ENCODE measurements around the gene CDK15.
"Not testable (repeated sequence)": the region's sequence is repeated elsewhere in the genome, so short reads cannot be mapped to it uniquely, and the experiment has no call there.

The CDK15 gene

GRCh38 chr2:201833781-201834180 lies 27.4 kb downstream of the CDK15 start:
- no peak for DNase-seq

DNA sequence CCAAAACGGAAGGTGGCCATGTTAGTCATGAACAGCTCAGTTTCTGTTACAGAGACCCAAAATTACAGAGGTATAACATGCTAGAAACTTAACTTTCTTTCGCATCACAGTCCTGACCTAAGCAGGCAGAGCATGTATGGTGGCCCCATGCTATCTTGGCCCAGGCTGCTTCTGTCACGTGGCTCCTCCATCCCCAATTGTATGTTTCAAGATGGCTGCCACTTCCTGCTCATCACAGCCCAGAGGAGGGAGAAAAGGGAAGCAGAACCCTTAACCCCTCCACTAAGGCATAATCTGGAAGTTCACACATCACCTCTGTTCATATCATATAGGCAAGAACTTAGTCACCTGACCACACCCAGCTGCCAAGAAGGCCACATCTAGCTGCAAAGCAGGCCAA lies 28.7 kb downstream of the CDK15 start:
- no peak for DNase-seq

- no peak for DNase-seq
These were observed 31.1 kb downstream of the CDK15 start for GRCh38 chr2:201837391-201837790.

- DNase-seq, result no peak
These were observed 31.6 kb downstream of the CDK15 start for GRCh38 chr2:201837824-201838431.

DNA sequence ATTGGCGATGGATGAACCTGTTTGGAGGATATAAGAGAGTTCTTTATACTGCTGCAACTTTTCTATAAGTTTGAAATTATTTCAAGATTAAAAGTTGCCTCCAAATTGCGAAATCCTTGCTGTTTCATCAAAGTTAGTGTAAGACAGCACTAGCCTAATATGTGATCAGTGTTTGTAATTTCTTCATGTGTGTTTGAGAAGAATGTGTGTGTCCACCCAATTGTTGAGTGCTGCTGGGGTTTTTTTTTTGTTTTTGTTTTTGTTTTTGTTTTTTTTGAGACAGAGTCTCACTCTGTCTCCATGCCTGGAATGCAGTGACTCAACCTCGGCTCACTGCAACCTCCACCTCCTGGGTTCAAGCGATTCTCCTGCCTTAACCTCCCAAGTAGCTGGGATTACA lies 33.4 kb downstream of the CDK15 start:
- DNase-seq, result no peak

- DNase-seq, result no peak
These were observed 34.4 kb downstream of the CDK15 start for GRCh38 chr2:201840726-201841125.

- no peak for DNase-seq
These were observed 36.0 kb downstream of the CDK15 start for GRCh38 chr2:201842131-201842860.

DNA sequence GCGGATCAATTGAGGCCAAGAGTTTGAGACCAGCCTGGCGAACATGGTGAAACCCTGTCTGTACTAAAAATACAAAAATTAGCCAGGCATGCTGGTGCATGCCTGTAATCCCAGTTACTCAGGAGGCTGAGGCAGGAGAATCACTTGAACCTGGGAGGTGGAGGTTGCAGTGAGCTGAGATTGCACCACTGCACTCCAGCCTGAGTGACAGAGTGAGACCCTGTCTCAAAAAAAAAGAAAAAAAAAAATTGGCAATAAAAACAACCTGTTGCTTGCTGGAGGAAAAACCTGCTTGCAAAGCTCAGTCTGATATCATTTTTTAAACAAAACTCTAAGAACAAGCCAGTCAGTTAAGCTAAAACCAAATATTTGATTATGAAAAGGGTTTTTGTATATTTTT lies 38.6 kb downstream of the CDK15 start:
- not testable (repeated sequence) for DNase-seq

DNA sequence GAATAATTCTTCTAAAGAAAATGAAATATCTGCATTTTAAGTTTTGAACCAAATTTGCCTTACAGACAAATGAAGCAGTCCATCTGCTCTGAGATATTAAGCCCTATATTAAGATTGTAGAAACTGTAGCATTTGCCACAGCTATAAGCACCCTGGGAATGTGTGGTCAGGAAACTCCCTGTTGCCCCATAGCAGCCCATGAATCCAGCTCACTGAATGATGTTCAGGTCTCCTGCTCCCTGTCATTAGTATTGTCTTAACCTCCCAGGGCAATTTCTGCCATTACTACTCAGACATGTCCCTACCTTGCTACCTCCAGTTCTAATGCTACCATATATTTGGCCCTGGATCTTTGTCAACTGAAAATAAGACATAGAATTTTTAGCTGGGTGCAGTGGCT lies 41.1 kb downstream of the CDK15 start:
- DNase-seq, result no peak

DNA sequence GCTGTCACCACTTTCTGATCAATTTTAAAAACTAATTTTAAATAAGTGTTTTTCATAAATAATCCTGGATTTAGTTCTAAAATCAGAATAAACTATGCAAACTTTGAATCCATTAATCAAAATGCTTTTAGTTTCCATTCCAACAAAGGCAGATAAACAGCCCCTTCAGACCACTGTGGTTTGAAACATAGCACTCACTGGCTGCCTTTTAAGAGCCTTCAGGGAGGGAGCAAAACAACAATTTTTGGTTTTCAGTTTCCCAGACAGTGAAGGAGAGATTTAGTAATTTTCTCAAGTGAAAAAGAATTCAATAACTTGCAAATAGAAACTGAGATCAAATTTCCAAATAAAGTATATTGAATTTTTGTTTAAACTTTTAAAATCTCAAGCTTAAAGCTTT lies 46.1 kb downstream of the CDK15 start:
- DNase-seq, result no peak

- DNase-seq, result no peak
These were observed 46.6 kb downstream of the CDK15 start for GRCh38 chr2:201852878-201853415.

DNA sequence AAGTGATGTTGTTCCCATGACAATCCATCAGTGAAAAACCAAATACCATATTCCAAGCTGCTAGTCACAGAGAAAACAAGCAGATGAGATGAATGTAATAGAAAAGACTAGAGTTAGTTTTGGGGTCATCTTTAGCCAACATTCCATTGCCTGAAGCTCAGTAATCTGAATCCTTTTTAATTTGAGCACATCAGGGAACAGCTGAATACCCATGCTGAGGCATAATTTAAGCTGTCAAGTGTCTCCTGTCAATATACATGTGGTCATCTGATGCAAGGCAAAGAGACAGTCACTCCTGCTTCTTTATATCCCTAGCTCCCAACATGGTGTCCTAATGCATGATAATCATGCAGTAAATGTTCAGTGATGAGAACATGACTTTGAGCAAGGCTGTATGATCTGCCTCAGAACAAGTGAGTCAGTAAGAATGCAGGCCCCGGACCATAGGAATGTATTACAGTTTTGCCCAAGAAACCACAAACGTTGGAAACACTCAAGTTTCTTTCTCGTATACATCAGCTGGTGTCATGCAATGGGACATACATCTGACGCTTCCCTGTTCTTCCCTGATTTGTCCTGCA lies 48.0 kb downstream of the CDK15 start:
- DNase-seq, result no peak

DNA sequence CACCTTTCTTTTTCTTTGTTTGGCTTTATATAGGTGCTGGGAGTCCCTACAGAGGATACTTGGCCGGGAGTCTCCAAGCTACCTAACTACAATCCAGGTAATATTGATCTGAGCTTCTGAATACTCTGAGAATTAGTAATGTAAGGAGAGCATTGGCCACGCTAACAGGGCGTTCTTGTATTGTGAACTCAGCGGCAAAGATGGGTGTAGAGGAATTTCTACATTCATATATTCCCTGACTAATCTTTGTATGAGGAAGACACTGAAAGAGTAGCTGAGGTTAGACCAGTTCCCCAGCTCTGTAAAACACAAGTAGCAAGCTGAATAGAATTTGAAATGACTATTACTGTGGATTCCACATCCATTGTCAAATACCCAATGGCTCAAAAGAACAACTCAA lies 48.5 kb downstream of the CDK15 start:
- no peak for DNase-seq

DNA sequence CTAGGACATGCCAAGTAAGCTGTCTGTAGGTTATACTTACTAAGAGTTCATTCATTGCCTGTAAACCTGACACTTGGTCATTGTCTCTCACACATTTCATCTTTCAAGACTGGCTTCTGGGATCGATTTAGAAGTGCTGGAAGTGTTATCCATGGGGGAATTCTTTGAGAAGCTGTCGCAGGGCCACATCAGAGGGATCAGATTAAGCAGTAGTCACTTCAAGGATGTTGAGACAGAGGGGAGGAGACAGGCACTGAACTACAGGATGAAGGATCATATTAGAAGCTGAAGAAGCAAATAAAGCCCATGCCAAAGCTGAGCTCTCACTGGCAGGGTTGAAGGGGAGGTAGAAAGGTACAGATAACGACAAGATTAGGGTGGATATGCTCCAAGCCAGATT lies 49.0 kb downstream of the CDK15 start:
- DNase-seq, result no peak

DNA sequence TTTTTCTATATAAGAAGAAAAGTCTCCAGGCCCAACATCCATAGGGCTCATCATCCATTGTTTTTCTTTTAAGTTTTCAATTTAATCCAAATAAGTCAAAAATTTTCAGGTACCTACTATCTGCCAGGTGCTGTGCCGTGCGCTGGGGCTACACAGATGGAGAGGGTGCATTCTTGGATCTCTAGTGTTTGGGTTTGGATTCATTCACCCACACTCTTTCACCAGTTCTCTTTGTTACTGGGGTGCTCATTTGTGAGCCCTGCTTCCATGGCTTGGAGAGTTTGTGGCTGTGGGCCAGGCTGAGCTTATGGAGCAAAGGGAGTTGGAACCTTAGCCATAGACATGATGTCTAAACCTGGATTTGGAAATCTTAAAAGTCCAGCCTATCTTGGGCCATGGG lies 51.0 kb downstream of the CDK15 start:
- no peak for DNase-seq

GRCh38 chr2:201858281-201859184 lies 52.2 kb downstream of the CDK15 start:
- DNase-seq, result no peak

DNA sequence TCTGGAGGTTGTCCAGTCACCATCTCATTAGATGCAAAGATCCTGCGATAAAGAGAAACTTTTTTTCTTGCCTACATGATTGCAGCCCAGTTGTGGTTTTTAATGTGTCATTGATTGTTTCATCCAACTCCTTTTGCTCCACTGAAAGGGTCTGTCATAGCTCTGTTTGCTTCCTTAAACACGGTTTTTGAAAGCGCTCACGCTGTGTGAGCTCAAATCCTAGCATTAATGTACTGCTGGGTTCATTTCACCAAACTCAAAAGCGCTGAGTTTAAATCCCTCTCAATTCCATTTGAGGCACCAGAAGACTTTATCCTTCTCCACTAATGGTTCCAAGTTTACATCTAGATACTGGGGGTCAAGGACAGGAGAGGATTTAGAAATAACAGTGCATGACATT lies 53.6 kb downstream of the CDK15 start:
- DNase-seq, result no peak

DNA sequence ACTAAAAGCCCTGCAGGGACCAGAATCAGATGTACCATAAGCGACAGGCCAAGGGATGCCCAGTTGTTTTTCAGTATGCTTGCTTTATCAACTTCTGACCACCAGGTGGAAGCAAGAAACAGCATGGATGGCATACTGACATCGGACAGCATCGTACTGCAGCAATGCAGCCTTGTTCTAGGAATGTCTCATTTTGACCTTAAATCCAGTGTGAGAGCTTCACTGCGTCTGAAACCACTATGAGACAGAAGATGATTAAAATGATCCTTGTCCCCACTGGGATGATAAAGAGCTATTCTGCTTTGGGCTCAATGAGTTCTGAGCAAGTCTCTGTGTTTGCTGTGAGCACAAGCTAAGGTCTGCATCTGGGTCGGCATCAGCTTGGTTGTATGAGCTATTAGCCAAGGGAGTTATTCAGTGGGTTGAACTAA lies 54.3 kb downstream of the CDK15 start:
- no peak for DNase-seq

DNA sequence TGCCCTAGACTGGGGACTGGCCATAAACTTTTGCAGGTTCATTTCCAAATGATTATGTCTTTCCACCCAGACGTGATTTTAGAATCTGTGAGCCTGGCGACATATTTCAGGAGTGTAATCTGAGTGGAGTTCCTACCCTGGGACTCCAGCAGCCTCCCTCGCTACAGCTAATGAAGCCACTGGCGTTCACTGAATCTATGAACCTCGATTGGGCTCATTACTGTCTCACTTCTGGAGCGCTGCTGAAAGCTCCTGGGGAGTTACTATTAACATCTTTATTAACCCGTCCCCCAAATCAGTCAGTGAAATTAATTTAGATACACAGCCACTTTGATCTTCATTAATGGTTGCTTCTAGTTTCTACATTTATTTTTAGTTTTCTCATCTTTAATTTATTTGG lies 56.5 kb downstream of the CDK15 start:
- no peak for DNase-seq

DNA sequence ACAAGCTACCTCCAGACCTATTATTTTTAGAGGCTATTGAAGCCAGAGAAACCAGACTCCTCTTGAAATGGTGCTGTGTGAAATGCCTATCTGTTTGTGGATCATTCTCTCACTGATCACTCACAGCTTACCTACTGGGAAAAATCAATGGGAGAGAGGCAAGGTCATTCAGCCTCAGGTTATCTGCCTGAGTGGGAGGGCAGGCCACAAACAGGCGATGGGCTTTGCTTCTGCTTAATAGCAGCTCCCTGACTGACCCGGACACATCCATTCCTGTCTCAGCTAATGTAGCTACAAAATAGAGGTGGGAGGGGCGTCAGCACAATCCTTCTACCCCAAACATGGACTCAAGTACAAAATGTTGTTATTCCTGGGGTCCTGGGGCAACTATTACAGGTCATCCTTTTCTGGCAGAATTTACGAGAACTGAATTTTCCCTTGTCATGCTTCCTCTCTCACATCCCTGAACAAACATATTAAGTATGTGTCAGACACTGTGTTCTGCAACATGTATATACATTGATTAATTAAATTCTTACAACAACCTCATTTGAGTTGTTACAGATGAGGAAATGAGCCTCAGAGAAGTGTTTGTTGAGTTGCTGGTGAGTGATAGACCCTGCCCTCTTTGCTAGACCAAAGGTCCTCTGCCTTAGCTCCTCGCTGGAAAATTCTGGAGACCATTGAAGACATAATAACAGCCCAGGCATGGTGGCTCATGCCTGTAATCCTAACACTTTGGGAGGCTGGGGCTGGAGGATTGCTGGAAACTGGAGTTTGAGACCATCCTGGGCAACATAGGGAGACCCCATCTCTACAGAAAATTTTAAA lies 60.5 kb downstream of the CDK15 start:
- DNase-seq, result no peak

GRCh38 chr2:201871471-201871870 lies 65.1 kb downstream of the CDK15 start:
- no peak for DNase-seq

DNA sequence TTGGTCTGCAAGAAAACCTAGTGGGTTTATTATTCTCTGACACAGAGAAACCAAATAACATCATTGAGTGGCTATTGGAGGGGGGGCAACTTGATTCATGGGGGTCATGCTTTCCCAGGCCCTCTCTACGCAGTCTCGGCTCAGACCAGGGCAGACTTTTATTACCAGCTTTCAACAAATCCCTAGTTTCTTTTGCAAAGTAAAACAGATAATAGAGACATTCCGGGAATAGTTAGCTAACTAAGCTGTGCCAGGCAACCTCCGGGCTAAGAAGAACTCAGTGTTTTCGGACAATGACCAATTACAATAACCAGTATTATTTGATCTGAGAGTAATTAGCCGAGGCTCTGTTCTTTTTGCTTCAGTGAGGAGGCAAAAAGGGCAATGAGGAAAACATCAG lies 66.3 kb downstream of the CDK15 start:
- no peak for DNase-seq

Measured in NCI-H187 treated with DMSO at 0.1 percent for 48 hours (cell line).